ENCODE measurements around the gene PTGER1.

- no peak for TF ChIP-seq GATA3 (IDR thresholded peaks at IDR 0.05; ENCODE audit: low read depth, low read length)
- no peak for TF ChIP-seq GATA2 (IDR thresholded peaks at IDR 0.05; ENCODE audit: low read depth, low read length)
Measured at GRCh38 chr19:14494910-14495671, 19.9 kb upstream of the PTGER1 start.
